NCI-H1694 (cell line): ENCODE measurements around the gene GNLY.
"Not testable (repeated sequence)": the region's sequence is repeated elsewhere in the genome, so short reads cannot be mapped to it uniquely, and the experiment has no call there.

ENCODE experiments used
- DNase-seq: peaks from one replicate; lab custom pipeline; 2025; lab: John Stamatoyannopoulos, UW

GNLY gene

GRCh38 chr2:85665264-85665937 is 28.8 kb upstream of the GNLY start:
- no peak for DNase-seq

- DNase-seq, result no peak
Observed at GRCh38 chr2:85666016-85666415, 28.1 kb upstream of the GNLY start.

- no peak for DNase-seq
Observed at GRCh38 chr2:85666435-85667316, 27.5 kb upstream of the GNLY start.

- DNase-seq, result no peak
Observed at GRCh38 chr2:85667561-85668008, 26.6 kb upstream of the GNLY start.

- no peak for DNase-seq
Observed at GRCh38 chr2:85668009-85668856, 25.9 kb upstream of the GNLY start, which contains the start of gene SFTPB. TSS of gene SFTPB (minus strand) at chr2:85668199. CDS start at chr2:85668183, 16 bp downstream.

- no peak for DNase-seq
Observed at GRCh38 chr2:85668857-85669142, 25.4 kb upstream of the GNLY start.

- DNase-seq, result no peak
Observed at GRCh38 chr2:85669549-85669948, 24.6 kb upstream of the GNLY start.

- not testable (repeated sequence) for DNase-seq
Observed at GRCh38 chr2:85670416-85670815, 23.7 kb upstream of the GNLY start.

- DNase-seq, result no peak
Observed at GRCh38 chr2:85672456-85672855, 21.7 kb upstream of the GNLY start.

- DNase-seq, result no peak
Observed at GRCh38 chr2:85673716-85674375, 20.3 kb upstream of the GNLY start.

- no peak for DNase-seq
Observed at GRCh38 chr2:85674417-85674816, 19.7 kb upstream of the GNLY start.

GRCh38 chr2:85675427-85675826 is 18.7 kb upstream of the GNLY start:
- no peak for DNase-seq

- no peak for DNase-seq
Observed at GRCh38 chr2:85675866-85676548, 18.2 kb upstream of the GNLY start.

GRCh38 chr2:85678377-85678776 is 15.8 kb upstream of the GNLY start:
- DNase-seq, result no peak

- peak; percentile 86 for DNase-seq
Observed at GRCh38 chr2:85678794-85679672, 15.1 kb upstream of the GNLY start.

- DNase-seq, result peak; percentile 96
Observed at GRCh38 chr2:85680707-85681371, 13.3 kb upstream of the GNLY start.

- no peak for DNase-seq
Observed at GRCh38 chr2:85681372-85681763, 12.8 kb upstream of the GNLY start.

GRCh38 chr2:85681776-85682175 is 12.4 kb upstream of the GNLY start:
- no peak for DNase-seq

- DNase-seq, result no peak
Observed at GRCh38 chr2:85682378-85682777, 11.8 kb upstream of the GNLY start.

GRCh38 chr2:85684380-85684779 is 9.8 kb upstream of the GNLY start:
- no peak for DNase-seq
